Endothelial cell of umbilical vein (primary cell): Measurements from ENCODE around the gene BRF1.

Experiments
- CTCF ChIP-seq, 2 donors: IDR thresholded peaks; 1 replicate in 1 of 2; 2 replicates in 1 of 2; pipeline ENCODE4 v1.5.1; 2011; ENCODE audit warnings: low read length in 2 of 2, mild to moderate bottlenecking in 2 of 2, moderate library complexity in 2 of 2, control low read depth in 1 of 2, inconsistent platforms in 1 of 2, low read depth in 1 of 2; ENCODE audit not compliant: insufficient read depth in 1 of 2; ENCODE audit errors: extremely low read depth in 1 of 2
- EZH2 ChIP-seq: IDR thresholded peaks from 2 replicates; pipeline ENCODE4 v1.6.1; 2012; ENCODE audit warnings: borderline replicate concordance, low read depth, mild to moderate bottlenecking, moderate library complexity, low read length, inconsistent platforms; ENCODE audit not compliant: severe bottlenecking
- MAX ChIP-seq: IDR thresholded peaks from 2 replicates; pipeline ENCODE4 v1.6.1; 2011; ENCODE audit not compliant: insufficient read depth, insufficient read length
- MYC ChIP-seq: IDR thresholded peaks from one replicate; pipeline ENCODE4 v1.6.1; 2011; ENCODE audit warnings: mild to moderate bottlenecking, low read depth, low read length
- POLR2A ChIP-seq: IDR thresholded peaks from 2 replicates; pipeline ENCODE4 v1.6.1; 2012; ENCODE audit warnings: low read depth, mild to moderate bottlenecking, control low read depth, low read length
- POLR2AphosphoS5 ChIP-seq: IDR thresholded peaks from 2 replicates; pipeline ENCODE4 v1.6.1; 2012; ENCODE audit warnings: low read depth, mild to moderate bottlenecking, control low read depth, low read length, moderate library complexity; ENCODE audit not compliant: insufficient read depth

GRCh38 chr14:105283028-105283427, 17.8 kb downstream of the BRF1 start:
- TF ChIP-seq POLR2A (no peak), CTCF (IDR thresholded peaks at IDR 0.05; ENCODE audit: extremely low read depth in 1 of 2, insufficient read depth in 1 of 2, low read depth in 1 of 2, low read length in 2 of 2) (no peak), MAX (no peak), EZH2 (no peak), POLR2AphosphoS5 (no peak), MYC (no peak)
